ENCODE data around the gene GAL3ST2. TPM values are rescaled to one million over a fixed set of nuclear protein-coding genes. Genes with fewer than 3 reads are reported as not detected.
"Not testable (repeated sequence)": the region's sequence is repeated elsewhere in the genome, so short reads cannot be mapped to it uniquely, and the experiment has no call there.

The GAL3ST2 gene
- polyA plus RNA-seq, 1 donor from 2014 or later = not detected

DNA sequence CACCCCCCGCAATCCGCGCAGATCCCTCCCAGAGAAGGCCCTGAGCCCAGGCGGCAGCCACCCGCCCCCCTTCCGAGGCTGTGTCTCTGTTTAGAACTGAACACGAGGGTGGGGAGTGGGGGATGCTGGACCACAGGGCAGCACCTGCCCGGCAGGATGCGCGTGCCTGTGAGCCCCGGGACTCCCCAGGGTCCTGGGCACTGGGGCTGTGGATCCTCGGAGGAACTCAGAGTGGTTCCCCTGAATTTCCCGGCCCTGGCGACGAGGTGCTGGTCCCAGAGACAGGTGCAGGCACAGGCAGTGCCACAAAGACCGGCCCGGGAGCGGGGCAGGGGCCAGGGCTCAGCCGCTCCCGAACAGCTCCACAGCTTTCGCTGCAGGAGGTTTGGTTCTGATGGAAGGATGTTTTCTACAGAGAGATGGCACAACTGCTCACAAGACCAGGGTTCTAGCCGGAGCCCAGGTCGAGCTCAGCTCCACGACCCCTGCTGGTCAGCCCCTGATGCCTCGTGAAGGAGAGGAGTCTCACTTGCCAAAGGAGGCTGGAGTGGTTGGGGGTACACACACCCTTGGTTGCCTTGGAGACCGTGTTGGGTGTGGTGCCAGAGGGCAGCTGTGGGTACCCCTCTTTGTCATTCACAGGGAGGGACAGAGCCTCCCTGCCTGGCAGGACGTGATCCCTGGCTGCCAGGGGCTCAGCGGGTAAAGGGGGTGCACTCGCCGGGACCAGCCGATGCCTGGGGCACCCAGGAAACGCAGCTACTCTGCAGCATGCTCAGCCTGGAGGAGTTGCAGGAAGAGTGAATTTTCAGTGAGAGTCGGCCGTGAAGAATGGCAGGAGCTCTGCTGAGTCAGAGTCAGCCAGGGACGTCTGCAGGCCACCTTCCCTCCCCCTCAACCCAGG lies 28.0 kb downstream of the GAL3ST2 start:
- Histone ChIP-seq H3K36me3 (ENCODE audit: insufficient read depth, low read length) (no peaks in the 10 kb centered on the region), H3K79me2 (replicated peaks; ENCODE audit: insufficient read depth, low read length) (no peaks in the 10 kb centered on the region), H2AFZ (ENCODE audit: low read depth, low read length) (no peak overlapping the region), H3K4me3 (ENCODE audit: low read length) (no peak overlapping the region), H4K20me1 (ENCODE audit: insufficient read depth) (no peaks in the 10 kb centered on the region), H3K9ac (ENCODE audit: low read length) (no peak overlapping the region), H3K27ac (ENCODE audit: low read length) (no peak overlapping the region), H3K4me2 (ENCODE audit: low read length) (no peak overlapping the region), H3K27me3 (ENCODE audit: insufficient read depth, low read depth, low read length) (no peaks in the 10 kb centered on the region), H3K9me3 (ENCODE audit: low read length) (no peaks in the 10 kb centered on the region), H3K9me2 (ENCODE audit: insufficient read depth, low read length) (no peaks in the 10 kb centered on the region), H3F3A (ENCODE audit: insufficient read depth, low read length, poor library complexity, severe bottlenecking) (no peaks in the 10 kb centered on the region)
- no peak for TF ChIP-seq EZH2 (IDR thresholded peaks at IDR 0.05; ENCODE audit: borderline replicate concordance, insufficient read depth, low read length, poor library complexity, severe bottlenecking)
- no peak for TF ChIP-seq TAF1 (IDR thresholded peaks at IDR 0.05; ENCODE audit: low read depth)
- TF ChIP-seq, protein P1, sequence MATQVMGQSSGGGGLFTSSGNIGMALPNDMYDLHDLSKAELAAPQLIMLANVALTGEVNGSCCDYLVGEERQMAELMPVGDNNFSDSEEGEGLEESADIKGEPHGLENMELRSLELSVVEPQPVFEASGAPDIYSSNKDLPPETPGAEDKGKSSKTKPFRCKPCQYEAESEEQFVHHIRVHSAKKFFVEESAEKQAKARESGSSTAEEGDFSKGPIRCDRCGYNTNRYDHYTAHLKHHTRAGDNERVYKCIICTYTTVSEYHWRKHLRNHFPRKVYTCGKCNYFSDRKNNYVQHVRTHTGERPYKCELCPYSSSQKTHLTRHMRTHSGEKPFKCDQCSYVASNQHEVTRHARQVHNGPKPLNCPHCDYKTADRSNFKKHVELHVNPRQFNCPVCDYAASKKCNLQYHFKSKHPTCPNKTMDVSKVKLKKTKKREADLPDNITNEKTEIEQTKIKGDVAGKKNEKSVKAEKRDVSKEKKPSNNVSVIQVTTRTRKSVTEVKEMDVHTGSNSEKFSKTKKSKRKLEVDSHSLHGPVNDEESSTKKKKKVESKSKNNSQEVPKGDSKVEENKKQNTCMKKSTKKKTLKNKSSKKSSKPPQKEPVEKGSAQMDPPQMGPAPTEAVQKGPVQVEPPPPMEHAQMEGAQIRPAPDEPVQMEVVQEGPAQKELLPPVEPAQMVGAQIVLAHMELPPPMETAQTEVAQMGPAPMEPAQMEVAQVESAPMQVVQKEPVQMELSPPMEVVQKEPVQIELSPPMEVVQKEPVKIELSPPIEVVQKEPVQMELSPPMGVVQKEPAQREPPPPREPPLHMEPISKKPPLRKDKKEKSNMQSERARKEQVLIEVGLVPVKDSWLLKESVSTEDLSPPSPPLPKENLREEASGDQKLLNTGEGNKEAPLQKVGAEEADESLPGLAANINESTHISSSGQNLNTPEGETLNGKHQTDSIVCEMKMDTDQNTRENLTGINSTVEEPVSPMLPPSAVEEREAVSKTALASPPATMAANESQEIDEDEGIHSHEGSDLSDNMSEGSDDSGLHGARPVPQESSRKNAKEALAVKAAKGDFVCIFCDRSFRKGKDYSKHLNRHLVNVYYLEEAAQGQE (IDR thresholded peaks at IDR 0.05; ENCODE audit: borderline replicate concordance) = no peak

DNA sequence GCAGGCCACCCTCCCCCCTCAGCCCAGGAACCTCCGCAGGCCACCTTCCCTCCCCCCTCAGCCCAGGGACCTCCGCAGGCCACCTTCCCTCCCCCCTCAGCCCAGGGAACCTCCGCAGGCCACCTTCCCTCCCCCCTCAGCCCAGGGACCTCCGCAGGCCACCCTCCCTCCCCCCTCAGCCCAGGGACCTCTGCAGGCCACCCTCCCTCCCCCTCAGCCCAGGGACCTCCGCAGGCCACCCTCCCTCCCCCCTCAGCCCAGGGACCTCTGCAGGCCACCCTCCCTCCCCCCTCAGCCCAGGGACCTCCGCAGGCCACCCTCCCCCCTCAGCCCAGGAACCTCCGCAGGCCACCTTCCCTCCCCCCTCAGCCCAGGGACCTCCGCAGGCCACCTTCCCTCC lies 29.6 kb downstream of the GAL3ST2 start:
- H4K20me1 ChIP-seq (ENCODE audit: insufficient read depth) = not testable (repeated sequence)

DNA sequence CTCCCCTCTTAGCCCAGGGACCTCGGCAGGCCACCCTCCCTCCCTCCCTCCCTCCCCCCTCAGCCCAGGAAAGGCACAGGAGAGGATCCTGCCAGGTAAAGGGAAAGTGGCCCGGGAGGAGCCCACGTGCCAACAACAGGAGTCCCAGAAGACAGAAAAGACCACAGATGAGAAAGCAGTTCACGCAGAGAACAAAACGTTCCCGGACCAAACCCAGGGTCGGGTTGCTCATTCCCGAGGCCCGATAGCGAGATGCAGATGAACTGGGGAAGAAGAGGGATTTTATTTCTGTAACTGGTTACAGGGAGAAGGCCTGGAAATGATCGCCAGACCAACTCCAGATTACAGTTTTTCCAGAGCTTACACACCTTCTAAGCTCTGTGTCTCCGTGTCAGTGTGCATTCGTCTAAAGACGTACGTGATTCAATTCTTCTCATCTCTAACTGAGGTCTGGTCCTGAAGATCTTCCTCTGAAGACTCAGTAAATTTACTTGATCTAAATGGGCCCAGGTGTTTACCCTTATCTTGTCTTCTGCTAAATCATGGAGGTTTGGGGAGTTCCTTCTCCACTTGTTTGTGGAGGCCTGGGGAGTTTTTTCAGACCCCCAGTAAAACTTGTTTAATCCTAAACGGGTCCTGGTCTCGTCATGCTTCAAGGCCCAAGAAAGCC lies 31.6 kb downstream of the GAL3ST2 start:
- no peaks in the 10 kb centered on the region for H3K36me3 ChIP-seq (ENCODE audit: insufficient read depth, low read length)
- no peaks in the 10 kb centered on the region for H3K79me2 ChIP-seq (replicated peaks; ENCODE audit: insufficient read depth, low read length)
- H3K27ac ChIP-seq (ENCODE audit: low read length) = no peak overlapping the region
- no peak for TF ChIP-seq POLR2AphosphoS5 (IDR thresholded peaks at IDR 0.05)
- no peak for TF ChIP-seq EP300 (conservative IDR thresholded peaks at IDR 0.05; ENCODE audit: poor library complexity, severe bottlenecking)
- TF ChIP-seq, protein P2, sequence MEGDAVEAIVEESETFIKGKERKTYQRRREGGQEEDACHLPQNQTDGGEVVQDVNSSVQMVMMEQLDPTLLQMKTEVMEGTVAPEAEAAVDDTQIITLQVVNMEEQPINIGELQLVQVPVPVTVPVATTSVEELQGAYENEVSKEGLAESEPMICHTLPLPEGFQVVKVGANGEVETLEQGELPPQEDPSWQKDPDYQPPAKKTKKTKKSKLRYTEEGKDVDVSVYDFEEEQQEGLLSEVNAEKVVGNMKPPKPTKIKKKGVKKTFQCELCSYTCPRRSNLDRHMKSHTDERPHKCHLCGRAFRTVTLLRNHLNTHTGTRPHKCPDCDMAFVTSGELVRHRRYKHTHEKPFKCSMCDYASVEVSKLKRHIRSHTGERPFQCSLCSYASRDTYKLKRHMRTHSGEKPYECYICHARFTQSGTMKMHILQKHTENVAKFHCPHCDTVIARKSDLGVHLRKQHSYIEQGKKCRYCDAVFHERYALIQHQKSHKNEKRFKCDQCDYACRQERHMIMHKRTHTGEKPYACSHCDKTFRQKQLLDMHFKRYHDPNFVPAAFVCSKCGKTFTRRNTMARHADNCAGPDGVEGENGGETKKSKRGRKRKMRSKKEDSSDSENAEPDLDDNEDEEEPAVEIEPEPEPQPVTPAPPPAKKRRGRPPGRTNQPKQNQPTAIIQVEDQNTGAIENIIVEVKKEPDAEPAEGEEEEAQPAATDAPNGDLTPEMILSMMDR (IDR thresholded peaks at IDR 0.05; ENCODE audit: poor library complexity, severe bottlenecking) = no peak
- no peak for TF ChIP-seq TAF1 (IDR thresholded peaks at IDR 0.05; ENCODE audit: low read depth)
- no peak for TF ChIP-seq MXI1 (conservative IDR thresholded peaks at IDR 0.05; ENCODE audit: poor library complexity, severe bottlenecking)
- TF ChIP-seq EZH2 (IDR thresholded peaks at IDR 0.05; ENCODE audit: borderline replicate concordance, insufficient read depth, low read length, poor library complexity, severe bottlenecking) = no peak
- TF ChIP-seq, protein P1 (IDR thresholded peaks at IDR 0.05; ENCODE audit: borderline replicate concordance) = no peak
- no peak for TF ChIP-seq SMC3 (conservative IDR thresholded peaks at IDR 0.05; ENCODE audit: poor library complexity)
- TF ChIP-seq RAD21 (conservative IDR thresholded peaks at IDR 0.05) = no peak
- no peak overlapping the region for H3K9ac ChIP-seq (ENCODE audit: low read length)
- H3K4me2 ChIP-seq (ENCODE audit: low read length) = no peak overlapping the region
- no peak overlapping the region for H2AFZ ChIP-seq (ENCODE audit: low read depth, low read length)
- H3K9me2 ChIP-seq (ENCODE audit: insufficient read depth, low read length) = no peaks in the 10 kb centered on the region
- no peaks in the 10 kb centered on the region for H3F3A ChIP-seq (ENCODE audit: insufficient read depth, low read length, poor library complexity, severe bottlenecking)
- no peak overlapping the region for H3K4me3 ChIP-seq (ENCODE audit: low read length)
- H4K20me1 ChIP-seq (ENCODE audit: insufficient read depth) = no peaks in the 10 kb centered on the region
- no peaks in the 10 kb centered on the region for H3K9me3 ChIP-seq (ENCODE audit: low read length)
- no peaks in the 10 kb centered on the region for H3K27me3 ChIP-seq (ENCODE audit: insufficient read depth, low read depth, low read length)

More for the DNA sequence above, 29.6 kb downstream of the GAL3ST2 start:
- H3K9me3 ChIP-seq (ENCODE audit: low read length); H3K36me3 ChIP-seq (ENCODE audit: insufficient read depth, low read length); H3K79me2 ChIP-seq (replicated peaks; ENCODE audit: insufficient read depth, low read length); H3K27ac ChIP-seq (ENCODE audit: low read length); H2AFZ ChIP-seq (ENCODE audit: low read depth, low read length); H3K4me3 ChIP-seq (ENCODE audit: low read length); H3K4me2 ChIP-seq (ENCODE audit: low read length); H3K9me2 ChIP-seq (ENCODE audit: insufficient read depth, low read length); H3F3A ChIP-seq (ENCODE audit: insufficient read depth, low read length, poor library complexity, severe bottlenecking); H3K9ac ChIP-seq (ENCODE audit: low read length); H3K27me3 ChIP-seq (ENCODE audit: insufficient read depth, low read depth, low read length): not testable (repeated sequence)

Data from neural cell (in vitro differentiated cells).